Activated naive CD8-positive, alpha-beta T cell treated with anti-CD3 and anti-CD28 coated beads, Interleukin-2, amount 50 U/mL, for 16 hours (primary cell): ENCODE results near the gene MAOA.

Source experiments
- DNase-seq: peaks from one replicate; pipeline ENCODE4 v3.0.0-alpha.2; 2020; ENCODE audit warnings: low read depth, low spot score

The MAOA gene

GRCh38 chrX:43758044-43758443 is 101.9 kb downstream of the MAOA start:
- DNase-seq, result no peak

GRCh38 chrX:43785930-43786591 is 130.0 kb downstream of the MAOA start:
- DNase-seq, result no peak
